ENCODE measurements around the gene ACKR4. TPM values are rescaled to one million over a fixed set of nuclear protein-coding genes. Genes with fewer than 3 reads are reported as not detected.
"Not testable (repeated sequence)": the region's sequence is repeated elsewhere in the genome, so short reads cannot be mapped to it uniquely, and the experiment has no call there.

The ACKR4 gene
- total RNA-seq, result 6.8 TPM
- 2.1 TPM for polyA plus RNA-seq

GRCh38 chr3:132596816-132597433 lies at the start of gene ACKR4:
TSS of gene ACKR4 (plus strand) at chr3:132597270. CDS start at chr3:132600398, 3,128 bp downstream.
- Histone ChIP-seq H3K27ac (ENCODE audit: low read depth) (no peak within 1 kb of the TSS), H3K4me1 (ENCODE audit: insufficient read depth) (no peaks in the 10 kb centered on the region), H3K36me3 (ENCODE audit: insufficient read depth) (no peaks in the 10 kb centered on the region), H3K4me3 (ENCODE audit: low read depth, low read length) (no peak within 1 kb of the TSS)
- no peak for DNase-seq (ENCODE audit: extremely low spot score)
- 57% methylated on average over 2 of the region's 2 CpGs for WGBS

GRCh38 chr3:132549169-132549568 lies 47.9 kb upstream of the ACKR4 start:
- Histone ChIP-seq H3K36me3 (ENCODE audit: insufficient read depth) (no peaks in the 10 kb centered on the region), H3K4me1 (ENCODE audit: insufficient read depth) (no peaks in the 10 kb centered on the region), H3K27ac (ENCODE audit: low read depth) (no peak overlapping the region), H3K4me3 (ENCODE audit: low read depth, low read length) (no peak overlapping the region)
- no peak for DNase-seq (ENCODE audit: extremely low spot score)
- 94% methylated on average over 8 of the region's 8 CpGs for WGBS

GRCh38 chr3:132549890-132550578 lies 47.0 kb upstream of the ACKR4 start:
- no peaks in the 10 kb centered on the region for H3K36me3 ChIP-seq (ENCODE audit: insufficient read depth)
- no peak overlapping the region for H3K4me3 ChIP-seq (ENCODE audit: low read depth, low read length)
- no peaks in the 10 kb centered on the region for H3K4me1 ChIP-seq (ENCODE audit: insufficient read depth)
- H3K27ac ChIP-seq (ENCODE audit: low read depth), result no peak overlapping the region
- no peak for DNase-seq (ENCODE audit: extremely low spot score)

GRCh38 chr3:132550579-132551305 lies 46.3 kb upstream of the ACKR4 start:
- Histone ChIP-seq H3K4me1 (ENCODE audit: insufficient read depth) (no peaks in the 10 kb centered on the region), H3K27ac (ENCODE audit: low read depth) (no peak overlapping the region), H3K36me3 (ENCODE audit: insufficient read depth) (no peaks in the 10 kb centered on the region), H3K4me3 (ENCODE audit: low read depth, low read length) (no peak overlapping the region)
- no peak for DNase-seq (ENCODE audit: extremely low spot score)
- WGBS, result 60% methylated on average over 3 of the region's 3 CpGs

GRCh38 chr3:132553826-132554225 lies 43.2 kb upstream of the ACKR4 start:
- WGBS, result 76% methylated on average over 6 of the region's 6 CpGs
- no peak overlapping the region for H3K4me3 ChIP-seq (ENCODE audit: low read depth, low read length)
- no peaks in the 10 kb centered on the region for H3K36me3 ChIP-seq (ENCODE audit: insufficient read depth)
- no peaks in the 10 kb centered on the region for H3K4me1 ChIP-seq (ENCODE audit: insufficient read depth)
- no peak overlapping the region for H3K27ac ChIP-seq (ENCODE audit: low read depth)
- no peak for DNase-seq (ENCODE audit: extremely low spot score)

DNA sequence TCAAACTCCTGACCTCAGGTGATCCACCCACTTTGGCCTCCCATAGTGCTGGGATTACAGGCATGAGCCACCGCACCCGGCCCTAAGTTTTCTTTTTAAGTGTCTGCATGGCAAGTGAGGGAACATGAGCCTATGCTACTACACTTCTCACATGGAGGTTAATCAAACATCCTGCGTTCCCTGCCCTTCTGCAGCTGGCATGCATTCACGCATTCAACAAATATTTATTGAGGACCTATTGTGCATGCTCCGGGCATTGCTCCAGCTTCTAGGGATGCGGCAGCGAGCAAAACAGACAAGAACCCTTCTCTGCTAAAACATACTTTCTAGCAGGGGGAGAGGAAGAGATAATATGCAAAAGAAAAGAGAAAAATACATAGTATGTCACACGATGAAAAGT lies 42.6 kb upstream of the ACKR4 start:
- peaks cover 2% of the 10 kb centered on the region for H3K36me3 ChIP-seq (ENCODE audit: insufficient read depth)
- 49% methylated on average over 8 of the region's 8 CpGs for WGBS
- no peak for DNase-seq (ENCODE audit: extremely low spot score)
- H3K4me3 ChIP-seq (ENCODE audit: low read depth, low read length), result no peak overlapping the region
- no peaks in the 10 kb centered on the region for H3K4me1 ChIP-seq (ENCODE audit: insufficient read depth)
- H3K27ac ChIP-seq (ENCODE audit: low read depth), result no peak overlapping the region

DNA sequence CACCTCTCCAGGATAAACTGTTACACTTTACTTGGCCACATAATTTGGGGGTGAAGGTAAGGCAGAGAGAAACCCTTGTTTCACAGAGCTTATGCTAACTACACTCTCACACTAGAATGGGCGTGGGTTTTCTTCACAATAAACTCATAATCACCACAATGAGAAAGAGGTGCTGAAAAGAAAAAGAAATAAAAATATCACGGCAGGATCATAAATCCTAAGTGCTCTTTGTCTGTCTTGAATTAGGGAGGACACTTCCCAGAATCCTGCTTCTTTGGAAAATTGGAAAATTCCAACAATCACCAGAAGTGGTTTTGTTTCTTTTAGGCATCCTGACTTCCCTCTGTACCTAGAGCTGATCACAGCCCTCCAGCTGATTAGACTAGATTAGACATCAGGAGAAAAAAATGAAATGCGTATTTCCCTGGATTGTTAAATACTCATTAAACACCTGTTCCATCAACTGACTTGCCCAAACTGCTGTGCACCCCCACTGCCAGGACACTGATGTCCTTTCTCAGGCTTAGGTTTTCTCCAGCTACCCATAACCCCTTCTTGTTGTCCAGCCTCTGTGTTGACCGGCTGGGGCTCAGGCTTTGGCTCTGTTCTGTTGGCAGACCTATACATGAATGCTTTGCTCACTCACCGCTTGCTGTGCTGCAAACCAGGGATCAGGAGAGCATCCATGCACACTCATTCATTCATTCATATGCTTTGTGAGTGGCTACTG lies 41.6 kb upstream of the ACKR4 start:
- Histone ChIP-seq H3K4me1 (ENCODE audit: insufficient read depth) (no peaks in the 10 kb centered on the region), H3K36me3 (ENCODE audit: insufficient read depth) (peaks cover 2% of the 10 kb centered on the region), H3K27ac (ENCODE audit: low read depth) (no peak overlapping the region), H3K4me3 (ENCODE audit: low read depth, low read length) (no peak overlapping the region)
- 74% methylated on average over 5 of the region's 5 CpGs for WGBS
- DNase-seq (ENCODE audit: extremely low spot score), result no peak

DNA sequence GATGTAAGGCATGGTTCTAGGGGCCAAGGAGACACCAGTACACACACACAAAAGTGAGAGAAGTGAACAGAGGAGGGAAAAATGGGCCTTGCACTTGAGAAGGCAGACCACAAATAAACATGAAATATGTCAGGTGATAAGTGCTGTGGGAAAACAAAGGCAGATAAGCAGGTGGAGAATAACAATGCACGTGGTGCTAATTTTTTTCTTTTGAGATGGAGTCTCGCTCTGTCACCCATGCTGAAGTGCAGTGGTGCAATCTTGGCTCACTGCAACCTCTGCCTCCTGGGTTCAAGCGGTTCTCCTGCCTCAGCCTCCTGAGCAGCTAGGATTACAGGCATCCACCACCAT lies 41.1 kb upstream of the ACKR4 start:
- 88% methylated on average over 3 of the region's 3 CpGs for WGBS
- not testable (repeated sequence) for H3K4me1 ChIP-seq (ENCODE audit: insufficient read depth); DNase-seq (ENCODE audit: extremely low spot score); H3K4me3 ChIP-seq (ENCODE audit: low read depth, low read length); H3K36me3 ChIP-seq (ENCODE audit: insufficient read depth); H3K27ac ChIP-seq (ENCODE audit: low read depth)

GRCh38 chr3:132556508-132557159 lies 40.4 kb upstream of the ACKR4 start:
- H3K27ac ChIP-seq (ENCODE audit: low read depth), result no peak overlapping the region
- WGBS, result 52% methylated on average over 8 of the region's 8 CpGs
- peaks cover 2% of the 10 kb centered on the region for H3K36me3 ChIP-seq (ENCODE audit: insufficient read depth)
- no peak for DNase-seq (ENCODE audit: extremely low spot score)
- H3K4me3 ChIP-seq (ENCODE audit: low read depth, low read length), result no peak overlapping the region
- H3K4me1 ChIP-seq (ENCODE audit: insufficient read depth), result no peaks in the 10 kb centered on the region

DNA sequence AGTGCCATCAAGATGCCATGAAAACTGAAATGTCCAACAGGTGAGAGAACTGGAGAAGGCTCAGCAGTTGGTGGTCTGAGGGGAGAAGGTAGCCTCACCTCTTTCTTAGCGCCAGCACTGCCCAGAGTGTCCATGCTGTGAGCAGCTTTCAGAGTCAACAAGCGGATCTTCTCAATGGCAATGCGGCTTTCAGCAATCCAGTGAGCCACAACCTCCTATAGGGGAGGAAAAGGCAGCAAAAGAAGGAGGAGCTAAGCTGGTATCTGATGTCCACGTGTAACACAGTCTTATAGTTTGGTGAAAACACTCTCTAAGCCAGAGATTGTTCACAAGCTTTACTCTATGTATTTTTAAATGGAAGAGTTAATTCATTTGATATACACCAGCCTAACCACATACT lies 36.1 kb upstream of the ACKR4 start:
- 83% methylated on average over 4 of the region's 4 CpGs for WGBS
- Histone ChIP-seq H3K4me1 (ENCODE audit: insufficient read depth) (no peaks in the 10 kb centered on the region), H3K27ac (ENCODE audit: low read depth) (no peak overlapping the region), H3K36me3 (ENCODE audit: insufficient read depth) (peaks cover 2% of the 10 kb centered on the region), H3K4me3 (ENCODE audit: low read depth, low read length) (no peak overlapping the region)
- no peak for DNase-seq (ENCODE audit: extremely low spot score)

GRCh38 chr3:132563420-132564069 lies 33.5 kb upstream of the ACKR4 start:
- Histone ChIP-seq H3K4me3 (ENCODE audit: low read depth, low read length) (no peak overlapping the region), H3K36me3 (ENCODE audit: insufficient read depth) (peaks cover 2% of the 10 kb centered on the region), H3K4me1 (ENCODE audit: insufficient read depth) (no peaks in the 10 kb centered on the region), H3K27ac (ENCODE audit: low read depth) (no peak overlapping the region)
- DNase-seq (ENCODE audit: extremely low spot score), result no peak
- 82% methylated on average over 4 of the region's 4 CpGs for WGBS

GRCh38 chr3:132564070-132564465 lies 33.0 kb upstream of the ACKR4 start:
- Histone ChIP-seq H3K27ac (ENCODE audit: low read depth) (no peak overlapping the region), H3K4me3 (ENCODE audit: low read depth, low read length) (no peak overlapping the region), H3K36me3 (ENCODE audit: insufficient read depth) (peaks cover under 1% of the 10 kb centered on the region), H3K4me1 (ENCODE audit: insufficient read depth) (no peaks in the 10 kb centered on the region)
- no peak for DNase-seq (ENCODE audit: extremely low spot score)
- WGBS, result 82% methylated on average over 2 of the region's 2 CpGs

DNA sequence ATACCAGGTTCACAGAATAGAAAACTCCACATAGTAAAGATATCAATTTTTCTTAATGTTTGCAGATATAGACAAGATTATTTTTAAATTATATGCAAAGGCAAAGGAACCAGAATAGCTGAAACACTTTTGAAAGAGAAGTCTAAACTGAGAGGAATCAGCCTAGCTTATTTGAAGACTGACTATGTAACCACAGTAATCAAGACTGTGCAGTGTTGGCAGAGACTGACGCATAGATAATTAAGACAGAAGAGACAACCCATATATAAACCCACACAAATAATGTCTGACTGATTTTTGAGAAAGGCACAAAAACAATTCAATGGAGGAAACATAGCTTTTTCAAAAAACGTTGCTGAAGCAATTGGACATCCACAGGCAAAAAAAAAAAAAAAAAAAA lies 28.6 kb upstream of the ACKR4 start:
- Histone ChIP-seq H3K4me1 (ENCODE audit: insufficient read depth) (no peaks in the 10 kb centered on the region), H3K27ac (ENCODE audit: low read depth) (no peak overlapping the region), H3K4me3 (ENCODE audit: low read depth, low read length) (no peak overlapping the region), H3K36me3 (ENCODE audit: insufficient read depth) (no peaks in the 10 kb centered on the region)
- no peak for DNase-seq (ENCODE audit: extremely low spot score)
- 71% methylated on average over 2 of the region's 2 CpGs for WGBS
